Posterior vena cava (tissue), 2 donors: Measurements from ENCODE around the gene BNC2. TPM values are rescaled to one million over a fixed set of nuclear protein-coding genes. Genes with fewer than 3 reads are reported as not detected.
"Not testable (repeated sequence)": the region's sequence is repeated elsewhere in the genome, so short reads cannot be mapped to it uniquely, and the experiment has no call there.

Experiments
- DNase-seq: peaks from one replicate; pipeline ENCODE4 v3.0.0-alpha.2; 2020; ENCODE audit warnings: low spot score
- intact Hi-C, 2 donors: fragments of 100-400 bp; cut with DNase I; formaldehyde crosslinking; loops; one replicate each; pipeline versions ENCODE4 v1.14.1 to v1.14.2; 2022 to 2023
- total RNA-seq, 2 donors: library from RNA; stranded (reverse); fragmentation: NEBNext Ultra II Directional; extraction: Animal tissue kit (Norgen Biotek cat#: 25700); gene quantifications; one replicate each; pipeline ENCODE4 v1.2.1, GENCODE V29; 2021
- donor health status: DM: yes; HTN: yes; CAD: no.
- donor health status: DM: yes; HTN: yes; CAD: no.

BNC2 gene
- total RNA-seq, 2 donors from 2014 or later = 61.2 to 76.0 TPM

DNA sequence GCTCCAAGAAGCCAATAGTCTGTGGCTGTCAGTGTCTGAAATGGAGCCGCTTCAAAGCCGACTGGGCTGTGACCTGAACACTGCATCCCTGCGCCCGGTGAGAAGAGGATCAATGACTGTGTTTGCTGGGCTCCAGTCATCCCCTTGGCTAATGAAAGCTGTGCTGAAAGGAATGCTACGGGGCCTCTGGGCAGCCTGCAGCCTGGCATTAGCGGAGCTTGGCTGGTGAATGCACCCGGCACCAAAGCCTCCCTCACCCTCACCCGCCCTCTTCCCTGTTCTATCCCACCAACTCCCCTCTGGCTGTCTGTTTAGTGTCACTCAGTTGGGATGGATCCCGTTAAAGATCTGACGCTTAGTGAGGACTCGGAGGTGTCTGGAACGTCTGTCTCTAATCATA lies 355.3 kb downstream of the BNC2 start:
- intact Hi-C loops = no loop called here
- DNase-seq = no peak

DNA sequence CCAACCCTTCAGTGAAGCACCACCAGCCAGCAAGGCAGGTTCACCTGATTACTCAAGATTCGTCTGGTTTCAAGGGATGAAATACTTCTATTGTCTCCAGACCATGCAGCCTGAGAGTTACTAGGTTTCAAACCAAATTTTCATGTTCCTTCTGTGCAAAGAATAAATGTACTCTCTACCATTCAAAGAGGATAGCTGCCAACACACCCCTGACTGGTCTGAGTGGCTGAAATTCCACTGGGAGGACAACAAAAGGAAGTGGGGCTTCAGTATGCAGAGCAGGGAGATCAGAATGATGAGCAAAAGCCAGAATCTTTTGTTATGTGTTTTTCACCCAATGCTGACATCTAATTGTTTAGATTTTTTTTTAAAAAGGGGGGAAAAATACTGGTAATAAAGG lies 356.3 kb downstream of the BNC2 start:
- intact Hi-C loops = no loop called here
- DNase-seq = no peak

DNA sequence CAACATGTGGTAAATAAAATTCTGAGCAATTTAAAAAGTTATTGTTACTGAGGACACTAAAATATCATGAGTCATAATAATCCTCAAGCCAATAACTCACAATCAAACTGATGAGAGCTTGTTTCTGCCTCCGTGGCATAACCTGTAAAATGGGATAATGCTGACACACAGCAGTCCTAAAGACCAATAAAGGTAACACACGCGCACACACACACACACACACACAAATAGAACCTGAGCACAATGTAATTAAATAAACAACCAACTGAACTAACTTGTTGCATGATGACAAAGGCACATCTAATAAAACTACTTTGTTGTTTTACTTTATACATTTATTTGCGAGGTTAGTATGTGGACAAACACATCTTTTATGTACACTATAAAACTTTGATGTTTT lies 358.2 kb downstream of the BNC2 start:
- DNase-seq = no peak
- intact Hi-C loops = no loop called here

DNA sequence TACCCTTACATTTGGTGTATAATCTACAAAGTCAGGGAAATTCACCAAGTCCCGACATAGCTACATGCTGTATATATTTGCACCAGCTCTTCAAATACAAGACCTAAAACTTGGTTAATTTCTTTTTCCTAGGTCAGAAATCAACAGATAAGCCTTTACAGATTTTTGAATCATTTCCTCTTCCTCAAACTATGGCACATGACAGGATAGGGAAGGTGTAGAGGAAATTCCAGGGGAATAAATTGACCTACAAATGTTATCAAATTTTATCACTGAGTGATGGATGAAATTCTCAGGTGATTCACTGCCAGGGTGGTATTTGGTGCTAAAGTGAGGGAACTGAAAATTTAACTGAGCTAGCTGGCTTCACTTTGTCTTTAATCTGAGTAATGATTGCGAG lies 360.0 kb downstream of the BNC2 start:
- intact Hi-C loops = no loop called here
- no peak for DNase-seq

DNA sequence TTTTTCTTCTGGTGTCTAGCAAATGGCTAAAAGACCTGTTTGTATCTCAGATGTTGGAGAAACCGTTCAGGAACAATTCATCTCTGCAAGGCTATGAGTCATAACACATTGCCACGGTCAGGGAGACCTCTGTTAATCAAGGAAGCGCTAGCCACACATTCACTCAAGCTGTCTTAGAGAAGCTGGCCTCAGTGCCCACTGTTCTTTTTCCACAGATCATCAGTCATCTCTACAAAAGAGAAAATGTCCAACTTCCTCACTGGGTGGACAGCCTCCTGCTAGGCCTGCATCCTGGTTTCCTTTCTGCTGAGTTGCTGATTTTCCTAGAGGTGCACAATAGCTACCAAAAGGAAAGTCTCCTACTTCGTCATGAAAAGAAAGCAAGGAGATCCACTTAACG lies 360.5 kb downstream of the BNC2 start:
- intact Hi-C loops = no loop called here
- no peak for DNase-seq

DNA sequence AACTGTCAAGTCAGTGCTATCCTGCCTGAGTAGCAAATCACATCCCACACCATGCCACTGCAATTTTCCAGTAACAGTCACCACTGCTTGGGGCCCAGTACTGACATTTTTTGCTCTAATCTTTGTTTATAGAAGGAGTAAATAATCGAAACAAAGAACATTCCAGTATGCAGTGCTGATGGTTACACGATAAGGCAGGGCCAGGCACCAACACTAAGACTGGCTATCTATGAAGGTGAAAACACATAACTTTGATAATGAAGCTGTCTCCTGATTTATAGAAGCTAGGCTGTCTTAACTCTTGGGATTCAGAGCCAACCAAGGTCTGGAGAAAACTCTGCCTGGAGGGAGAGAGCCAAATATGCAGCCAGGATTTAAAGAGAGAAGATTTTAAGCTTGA lies 365.3 kb downstream of the BNC2 start:
- DNase-seq = no peak
- intact Hi-C loops = no loop called here

- DNase-seq = no peak
- intact Hi-C loops = no loop called here
Measured at GRCh38 chr9:16501726-16502125, 368.7 kb downstream of the BNC2 start.

- intact Hi-C loops = no loop called here
- DNase-seq = no peak
Measured at GRCh38 chr9:16501141-16501540, 369.3 kb downstream of the BNC2 start.

- DNase-seq = no peak
- intact Hi-C loops = no loop called here
Measured at GRCh38 chr9:16500386-16500785, 370.1 kb downstream of the BNC2 start.

GRCh38 chr9:16499892-16500291 lies 370.6 kb downstream of the BNC2 start:
- no peak for DNase-seq
- intact Hi-C loops = no loop called here

GRCh38 chr9:16496908-16497307 lies 373.6 kb downstream of the BNC2 start:
- no peak for DNase-seq
- intact Hi-C loops = no loop called here

DNA sequence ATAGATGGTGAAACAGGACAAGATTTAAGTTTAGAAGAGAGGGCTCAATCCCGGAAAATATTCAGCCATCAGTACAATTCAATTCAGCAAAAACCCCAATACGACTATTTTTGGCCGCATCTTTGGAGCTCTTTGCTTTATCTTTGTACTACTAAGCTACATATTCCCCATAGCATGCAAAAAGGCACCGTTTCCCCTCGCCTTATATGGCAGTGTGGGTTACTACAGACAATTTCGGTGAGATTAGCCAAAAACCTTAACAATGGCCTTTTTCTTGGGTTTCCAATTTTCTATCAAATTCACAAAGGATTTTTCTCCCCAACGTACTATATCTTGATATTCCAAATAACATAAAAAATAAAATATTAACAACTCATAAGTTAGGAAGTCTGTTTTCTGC lies 382.6 kb downstream of the BNC2 start:
- DNase-seq = no peak
- intact Hi-C loops = no loop called here

GRCh38 chr9:16485575-16486321 lies 384.7 kb downstream of the BNC2 start:
- intact Hi-C loops = no loop called here
- DNase-seq = no peak

- intact Hi-C loops = no loop called here
- no peak for DNase-seq
Measured at GRCh38 chr9:16485160-16485559, 385.3 kb downstream of the BNC2 start.

- DNase-seq = no peak
- intact Hi-C loops = no loop called here
Measured at GRCh38 chr9:16484744-16485143, 385.7 kb downstream of the BNC2 start.

GRCh38 chr9:16484180-16484579 lies 386.3 kb downstream of the BNC2 start:
- intact Hi-C loops = no loop called here
- no peak for DNase-seq

- DNase-seq = no peak
- intact Hi-C loops = no loop called here
Measured at GRCh38 chr9:16482764-16483163, 387.7 kb downstream of the BNC2 start.

DNA sequence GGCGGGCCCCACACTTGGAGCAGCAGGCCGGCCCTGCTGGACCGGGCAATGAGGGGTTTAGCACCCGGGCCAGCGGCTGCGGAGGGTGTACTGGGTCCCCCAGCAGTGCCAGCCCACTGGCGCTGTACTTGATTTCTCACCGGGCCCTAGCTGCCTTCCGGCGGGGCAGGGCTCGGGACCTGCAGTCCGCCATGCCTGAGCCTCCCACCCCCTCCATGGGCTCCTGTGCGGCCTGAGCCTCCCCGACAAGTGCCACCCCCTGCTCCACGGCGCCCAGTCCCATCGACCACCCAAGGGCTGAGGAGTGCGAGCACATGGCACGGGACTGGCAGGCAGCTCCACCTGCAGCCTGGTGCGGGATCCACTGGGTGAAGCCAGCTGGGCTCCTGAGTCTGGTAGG lies 389.9 kb downstream of the BNC2 start:
- intact Hi-C loops, DNase-seq: not testable (repeated sequence)

DNA sequence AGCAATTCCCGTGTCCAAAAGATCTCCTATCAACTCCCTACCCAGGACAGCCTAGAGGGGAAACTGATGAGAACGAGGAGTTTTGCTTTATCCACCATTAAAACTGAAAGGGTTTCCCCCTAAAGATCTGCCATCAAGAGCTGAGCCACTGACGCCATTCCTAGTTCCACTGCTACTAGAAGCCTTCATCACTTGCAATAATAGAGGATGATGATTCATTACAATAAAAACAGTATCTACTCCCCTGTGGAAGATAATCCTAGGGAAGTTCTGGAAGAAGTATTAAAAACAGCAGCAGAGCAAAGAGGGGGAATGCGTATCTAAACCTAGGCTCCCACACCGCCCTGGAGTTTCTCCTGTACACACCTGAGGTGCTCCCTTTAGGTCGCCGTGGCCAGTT lies 394.5 kb downstream of the BNC2 start:
- no peak for DNase-seq

DNA sequence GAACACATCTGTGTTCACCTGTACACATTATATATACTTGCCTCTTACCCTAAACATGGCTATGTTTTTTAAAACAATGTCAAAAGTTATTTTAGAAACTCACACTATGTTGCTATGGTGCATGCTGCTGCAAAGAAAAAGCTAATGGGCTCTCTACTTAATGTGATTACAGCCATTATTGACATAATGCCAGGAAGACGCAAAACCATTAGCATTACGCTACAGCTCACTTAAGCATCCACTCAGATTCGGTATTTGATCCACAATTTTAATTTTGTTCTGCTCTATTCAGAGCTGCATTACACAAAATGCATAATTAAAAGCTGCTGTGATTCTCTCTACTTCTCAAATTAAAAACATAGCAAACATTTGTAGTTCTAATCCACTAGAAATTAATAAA lies 395.2 kb downstream of the BNC2 start:
- intact Hi-C loops = no loop called here

More for the DNA sequence above, 394.5 kb downstream of the BNC2 start:
- intact Hi-C loops = no loop called here

DNA sequence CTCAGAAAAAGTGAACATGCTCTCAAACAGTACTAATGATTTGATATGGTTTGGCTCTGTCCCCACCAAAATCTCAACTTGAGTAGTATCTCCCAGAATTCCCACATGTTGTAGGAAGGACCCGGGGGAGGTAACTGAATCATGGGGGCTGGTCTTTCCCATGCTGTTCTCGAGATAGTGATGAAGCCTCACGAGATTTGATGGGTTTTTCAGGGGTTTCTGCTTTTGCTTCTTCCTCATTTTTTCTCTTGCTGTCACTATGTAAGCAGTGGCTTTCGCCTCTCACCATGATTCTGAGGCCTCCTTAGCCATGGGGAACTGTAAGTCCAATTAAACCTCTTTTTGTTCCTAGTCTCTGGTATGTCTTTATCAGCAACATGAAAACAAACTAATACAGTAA lies 401.3 kb downstream of the BNC2 start:
- DNase-seq = no peak
- intact Hi-C loops = no loop called here

More for the DNA sequence above, 395.2 kb downstream of the BNC2 start:
- no peak for DNase-seq

DNA sequence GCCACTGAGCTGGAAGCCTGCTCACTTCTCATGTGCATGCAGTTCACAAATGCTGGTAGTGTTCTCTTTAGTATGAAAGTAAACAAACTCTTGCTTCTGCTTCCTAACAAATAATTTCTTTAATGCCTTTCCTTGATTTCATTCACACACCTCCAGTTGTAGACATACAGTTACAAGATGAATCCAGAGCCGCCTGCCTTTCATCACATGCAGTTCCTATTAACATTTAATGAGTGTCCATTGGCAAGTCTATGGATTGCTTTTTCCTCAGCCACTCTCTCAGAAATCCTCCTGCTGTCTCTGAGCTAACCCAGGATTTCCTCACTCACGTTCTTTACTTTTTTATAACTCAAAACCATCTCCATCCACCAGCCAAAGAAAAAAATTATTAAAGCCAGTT lies 408.6 kb downstream of the BNC2 start:
- no peak for DNase-seq
- intact Hi-C loops = no loop called here
